ENCODE results near the gene ITGB7. TPM values are rescaled to one million over a fixed set of nuclear protein-coding genes. Genes with fewer than 3 reads are reported as not detected.

Gene ITGB7
- total and polyA plus RNA-seq, 2 of the 4 experiments (the other 2 are of a cell fraction): 0.18 to 0.44 TPM

DNA sequence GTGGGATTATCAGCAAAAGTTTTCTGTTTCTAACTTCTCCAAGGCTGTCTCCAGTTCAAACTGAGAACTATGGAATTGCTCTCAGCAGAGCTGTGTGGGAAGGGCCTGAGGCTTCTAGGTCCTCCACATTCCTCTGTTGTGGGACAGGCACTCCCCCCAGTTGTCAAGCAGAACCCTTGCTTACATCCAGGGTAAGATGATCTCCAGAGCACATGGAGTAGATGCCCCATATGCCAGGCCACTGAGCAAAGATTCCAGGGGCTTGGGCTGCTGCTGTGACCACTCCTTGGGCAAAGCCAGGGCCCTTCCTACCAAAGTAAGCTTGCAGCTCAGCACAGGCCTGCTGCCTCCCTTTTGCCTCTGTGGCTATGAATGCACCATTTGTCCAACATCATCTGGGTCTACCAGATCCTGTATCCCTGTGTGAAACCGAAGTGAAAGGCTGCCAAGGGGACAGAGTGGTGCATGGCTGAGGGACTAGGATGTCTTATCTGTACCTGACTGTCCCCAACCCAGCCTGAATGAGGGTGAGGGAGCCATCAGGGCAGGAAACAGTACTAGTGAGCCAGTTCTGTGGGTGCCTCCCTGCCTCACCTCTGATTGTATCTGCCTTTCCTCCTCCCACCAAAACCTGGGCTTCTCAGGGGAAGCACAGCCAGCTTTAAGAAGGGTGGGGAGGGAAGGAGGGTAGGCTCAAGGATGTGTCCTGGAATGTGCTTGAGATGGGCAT, 47.9 kb upstream of the ITGB7 start:
- in situ Hi-C loops (cut with MboI; ENCODE audit: low sequenced_read_pairs): no loop called here
- Histone ChIP-seq H4K20me1 (ENCODE audit: insufficient read depth, low read length) (no peaks in the 10 kb centered on the region; the same call in 1 of the 2 replicates), H2BK5ac (ENCODE audit: low read depth, low read length, poor library complexity, severe bottlenecking) (no peak overlapping the region), H3K4me1 (ENCODE audit: control insufficient read depth, insufficient read depth, low read length) (peaks cover 11% of the 10 kb centered on the region), H2AK9ac (replicated peaks; ENCODE audit: low read depth, low read length, poor library complexity) (no peak overlapping the region), H3K14ac (replicated peaks; ENCODE audit: low read depth, low read length) (no peak overlapping the region), H3K27me3 (ENCODE audit: control insufficient read depth, insufficient read depth, low read length) (no peaks in the 10 kb centered on the region), H4K91ac (ENCODE audit: insufficient read depth, low read depth, low read length) (no peak overlapping the region), H3K79me1 (ENCODE audit: low read depth in 1 of 2, low read length in 2 of 2) (peaks cover 27 to 39% of the 10 kb centered on the region in 2 experiments), H2BK20ac (ENCODE audit: low read depth, low read length) (no peak overlapping the region), H4K5ac (ENCODE audit: low read depth, low read length) (no peak overlapping the region), H3K4me2 (ENCODE audit: low read depth, low read length) (no peak overlapping the region), H3K9me1 (ENCODE audit: insufficient read depth, low read length) (peaks cover 19% of the 10 kb centered on the region), H4K8ac (ENCODE audit: low read depth in 2 of 2, low read length in 2 of 2) (no peak overlapping the region), H2BK120ac (ENCODE audit: low read depth, low read length) (no peak overlapping the region), H3K23ac (ENCODE audit: low read depth, low read length) (no peak overlapping the region), H2BK15ac (ENCODE audit: low read depth, low read length) (no peak overlapping the region), H3K9ac (ENCODE audit: low read depth, low read length) (no peak overlapping the region), H3K18ac (ENCODE audit: low read depth, low read length) (no peak overlapping the region), H3K27ac (ENCODE audit: insufficient read depth, low read length) (no peak overlapping the region), H3K4me3 (ENCODE audit: insufficient read depth, low read depth, low read length) (no peak overlapping the region), H3K4ac (ENCODE audit: low read depth, low read length) (no peak overlapping the region), H3K9me3 (ENCODE audit: control insufficient read depth, insufficient read depth, low read length) (no peaks in the 10 kb centered on the region), H2AK5ac (ENCODE audit: low read depth, low read length) (no peak overlapping the region), H2AFZ (replicated peaks; ENCODE audit: low read length, poor library complexity) (no peak overlapping the region), H3K56ac (ENCODE audit: extremely low read depth, insufficient read depth, low read length) (no peak overlapping the region), H3K36me3 (ENCODE audit: control insufficient read depth, insufficient read depth, low read length) (peaks cover 16% of the 10 kb centered on the region)
- WGBS, 2 experiments (ENCODE audit: extremely low coverage in 2 of 2, insufficient read length in 1 of 2): no CpG with 5 or more reads among the region's 1 CpG
- DNase-seq: no peak
- POLR2A ChIA-PET (ENCODE audit: unreplicated experiment): no interaction called here
- CTCF ChIA-PET: interaction anchor here (0.6 kb wide), 1 partner anchor 13 kb away, joined by 4 read pairs; the partner anchor contains the start of gene ESPL1
- dilution Hi-C loops (cut with HindIII; ENCODE audit: low sequenced_read_pairs, unreplicated experiment): no loop called here
- BruUV-seq (replicated peaks): no TSS peak
- ATAC-seq (ENCODE audit: low read depth): no peak
- intact Hi-C loops (cut with micrococcal nuclease): no loop called here
- TF ChIP-seq CTCF (conservative IDR thresholded peaks at IDR 0.05; ENCODE audit: low read depth, low read length) (no peak), POLR2A (IDR thresholded peaks at IDR 0.05; ENCODE audit: low read depth, low read length) (no peak), FOS (IDR thresholded peaks at IDR 0.05; ENCODE audit: low read depth, low read length) (no peak), RFX5 (IDR thresholded peaks at IDR 0.05; ENCODE audit: low read depth, low read length) (no peak), BHLHE40 (IDR thresholded peaks at IDR 0.05; ENCODE audit: low read depth, low read length) (no peak), MAZ (IDR thresholded peaks at IDR 0.05; ENCODE audit: borderline replicate concordance, low read depth, low read length) (no peak), SMC3 (IDR thresholded peaks at IDR 0.05; ENCODE audit: low read depth, low read length) (no peak)
- TF ChIP-seq, protein P1, sequence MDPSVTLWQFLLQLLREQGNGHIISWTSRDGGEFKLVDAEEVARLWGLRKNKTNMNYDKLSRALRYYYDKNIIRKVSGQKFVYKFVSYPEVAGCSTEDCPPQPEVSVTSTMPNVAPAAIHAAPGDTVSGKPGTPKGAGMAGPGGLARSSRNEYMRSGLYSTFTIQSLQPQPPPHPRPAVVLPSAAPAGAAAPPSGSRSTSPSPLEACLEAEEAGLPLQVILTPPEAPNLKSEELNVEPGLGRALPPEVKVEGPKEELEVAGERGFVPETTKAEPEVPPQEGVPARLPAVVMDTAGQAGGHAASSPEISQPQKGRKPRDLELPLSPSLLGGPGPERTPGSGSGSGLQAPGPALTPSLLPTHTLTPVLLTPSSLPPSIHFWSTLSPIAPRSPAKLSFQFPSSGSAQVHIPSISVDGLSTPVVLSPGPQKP (IDR thresholded peaks at IDR 0.05; ENCODE audit: borderline replicate concordance, low read depth, low read length): no peak
